Activated T-cell treated with anti-CD3 and anti-CD28 coated beads, Interleukin-2, amount 50 U/mL, for 72 hours (primary cell): ENCODE results near the gene WDR5. TPM values are rescaled to one million over a fixed set of nuclear protein-coding genes. Genes with fewer than 3 reads are reported as not detected.

Source experiments
- ATAC-seq, 2 donors: fragments of 150-1000 bp; cut with Tn5 transposase; replicated peaks in 1 of 2; 2 replicates each; pipeline ENCODE4 v1.10.0; 2021; ENCODE audit warnings: moderate library complexity in 2 of 2, mild to moderate bottlenecking in 1 of 2
- DNase-seq, 2 donors: peaks; one replicate each; pipeline ENCODE4 v3.0.0; 2021 to 2022; ENCODE audit warnings: mixed read lengths in 1 of 2
- H3K27ac Mint-ChIP-seq: one replicate; pipeline ENCODE4 v1.8.0; 2022; ENCODE audit warnings: mild to moderate bottlenecking, moderate library complexity, mixed read lengths
- H3K27me3 Mint-ChIP-seq: one replicate; pipeline ENCODE4 v1.8.0; 2022; ENCODE audit warnings: low read depth, mixed read lengths
- H3K36me3 Mint-ChIP-seq, 2 donors: one replicate each; pipeline ENCODE4 v1.8.0; 2022; ENCODE audit warnings: mixed read lengths in 2 of 2, mild to moderate bottlenecking in 1 of 2; ENCODE audit not compliant: insufficient read depth in 2 of 2
- H3K4me1 Mint-ChIP-seq: one replicate; pipeline ENCODE4 v1.8.0; 2022; ENCODE audit warnings: low read depth, mixed read lengths
- H3K4me3 Mint-ChIP-seq, 2 donors: one replicate each; pipeline ENCODE4 v1.8.0; 2022; ENCODE audit warnings: mild to moderate bottlenecking in 2 of 2, mixed read lengths in 2 of 2, moderate library complexity in 2 of 2
- H3K9me3 Mint-ChIP-seq, 2 donors: one replicate each; pipeline ENCODE4 v1.8.0; 2022; ENCODE audit warnings: mixed read lengths in 2 of 2
- total RNA-seq, 2 donors: library from RNA; stranded (reverse); gene quantifications; one replicate each; pipeline ENCODE4 v1.2.3, GENCODE V29; 2022

Gene WDR5
- total RNA-seq, 2 donors from 2014 or later: 31.7 to 40.0 TPM

GRCh38 chr9:134166374-134166773, 30.5 kb downstream of the WDR5 start:
- Mint-ChIP-seq H3K36me3 (peaks cover 2 to 4% of the 10 kb centered on the region in 2 donors), H3K27me3 (no peaks in the 10 kb centered on the region), H3K4me1 (peaks cover 13% of the 10 kb centered on the region), H3K9me3 (peaks cover 0 to 2% of the 10 kb centered on the region in 2 donors), H3K4me3 (no peak overlapping the region), H3K27ac (no peak overlapping the region)
- DNase-seq (no peak), ATAC-seq (no peak)

DNA sequence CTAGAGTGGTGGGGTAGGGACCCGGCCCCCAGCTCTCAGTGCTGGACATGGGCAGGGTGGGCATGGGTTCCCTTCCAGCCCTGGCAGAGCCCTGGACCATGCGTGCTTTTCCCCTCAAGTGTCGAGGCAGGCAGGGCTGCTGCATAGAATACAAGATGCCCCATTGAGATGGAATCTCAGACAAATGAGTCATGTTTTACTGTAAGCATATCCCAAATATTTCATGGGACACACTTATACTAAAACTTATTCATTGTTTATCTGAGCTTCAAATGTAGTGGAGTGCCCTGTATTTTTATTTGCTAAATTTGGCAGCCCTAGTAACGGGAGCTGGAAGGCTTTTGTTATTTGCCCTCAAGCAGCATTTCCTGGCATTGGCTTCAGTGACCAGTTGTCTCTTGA, 31.6 kb downstream of the WDR5 start:
- Mint-ChIP-seq H3K36me3 (peaks cover 2 to 3% of the 10 kb centered on the region in 2 donors), H3K4me3 (no peak overlapping the region), H3K27ac (no peak overlapping the region), H3K9me3 (peaks cover 0 to 2% of the 10 kb centered on the region in 2 donors), H3K27me3 (no peaks in the 10 kb centered on the region), H3K4me1 (peaks cover 13% of the 10 kb centered on the region)
- no peak for DNase-seq
- ATAC-seq: no peak

- ATAC-seq: no peak
- no peaks in the 10 kb centered on the region for H3K27me3 Mint-ChIP-seq
- no peak for DNase-seq
- no peaks in the 10 kb centered on the region for H3K36me3 Mint-ChIP-seq
- H3K4me3 Mint-ChIP-seq: no peak overlapping the region
- H3K4me1 Mint-ChIP-seq: peaks cover 13% of the 10 kb centered on the region
- no peak overlapping the region for H3K27ac Mint-ChIP-seq
- no peaks in the 10 kb centered on the region for H3K9me3 Mint-ChIP-seq
Observed at GRCh38 chr9:134168757-134169550, 33.1 kb downstream of the WDR5 start.

DNA sequence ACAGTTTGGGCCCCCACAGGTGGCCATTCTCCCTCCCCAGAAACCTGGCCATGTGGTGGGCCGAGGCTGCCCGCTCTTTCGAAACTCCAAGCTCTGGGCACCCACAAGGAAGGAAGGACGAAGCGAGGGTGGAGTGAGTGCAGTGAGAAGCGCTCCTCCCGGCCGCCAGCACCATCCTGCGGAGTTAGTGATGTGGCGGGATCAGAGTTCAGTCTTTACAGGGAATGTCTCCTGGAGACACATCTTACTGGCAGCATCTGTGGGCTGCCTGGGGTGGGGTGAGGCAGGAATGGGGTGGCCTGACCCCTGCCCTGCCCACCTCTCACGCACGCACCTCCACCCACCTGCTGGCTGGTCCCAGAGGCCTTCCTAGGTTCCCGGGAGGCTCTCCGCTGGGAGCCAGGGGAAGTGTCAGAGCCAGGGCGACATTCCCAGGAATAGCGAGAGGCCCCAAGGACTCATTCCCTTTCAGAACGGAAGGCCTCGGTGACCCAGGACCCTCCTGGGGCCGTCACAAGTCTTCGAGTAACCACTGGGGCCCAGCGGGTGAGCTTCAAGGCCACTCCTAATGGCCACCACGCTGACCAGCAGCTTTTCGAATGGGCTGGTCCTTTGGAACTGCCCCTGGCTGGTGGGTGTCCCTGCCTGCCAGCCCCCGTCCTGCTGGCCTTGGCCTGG, 34.0 kb downstream of the WDR5 start:
- peaks cover 13% of the 10 kb centered on the region for H3K4me1 Mint-ChIP-seq
- ATAC-seq: no peak
- H3K36me3 Mint-ChIP-seq: no peaks in the 10 kb centered on the region
- H3K27me3 Mint-ChIP-seq: no peaks in the 10 kb centered on the region
- no peak for DNase-seq
- H3K27ac Mint-ChIP-seq: no peak overlapping the region
- no peak overlapping the region for H3K4me3 Mint-ChIP-seq
- no peaks in the 10 kb centered on the region for H3K9me3 Mint-ChIP-seq

- Mint-ChIP-seq H3K27me3 (no peaks in the 10 kb centered on the region), H3K27ac (no peak overlapping the region), H3K9me3 (no peaks in the 10 kb centered on the region), H3K4me3 (no peak overlapping the region), H3K4me1 (peaks cover 8% of the 10 kb centered on the region), H3K36me3 (no peaks in the 10 kb centered on the region)
- DNase-seq (no peak), ATAC-seq (no peak)
Observed at GRCh38 chr9:134170532-134171315, 34.8 kb downstream of the WDR5 start.

- H3K4me3 Mint-ChIP-seq: no peak overlapping the region
- no peaks in the 10 kb centered on the region for H3K27me3 Mint-ChIP-seq
- no peak overlapping the region for H3K27ac Mint-ChIP-seq
- H3K4me1 Mint-ChIP-seq: peaks cover under 1% of the 10 kb centered on the region
- H3K9me3 Mint-ChIP-seq: no peaks in the 10 kb centered on the region
- H3K36me3 Mint-ChIP-seq: no peaks in the 10 kb centered on the region
- no peak for DNase-seq
- no peak for ATAC-seq
Observed at GRCh38 chr9:134171316-134172197, 35.7 kb downstream of the WDR5 start.

GRCh38 chr9:134172198-134173126, 36.6 kb downstream of the WDR5 start:
- H3K27me3 Mint-ChIP-seq: no peaks in the 10 kb centered on the region
- H3K27ac Mint-ChIP-seq: no peak overlapping the region
- H3K4me3 Mint-ChIP-seq: no peak overlapping the region
- ATAC-seq (no peak), DNase-seq (no peak)
- H3K4me1 Mint-ChIP-seq: no peaks in the 10 kb centered on the region
- no peaks in the 10 kb centered on the region for H3K36me3 Mint-ChIP-seq
- no peaks in the 10 kb centered on the region for H3K9me3 Mint-ChIP-seq

DNA sequence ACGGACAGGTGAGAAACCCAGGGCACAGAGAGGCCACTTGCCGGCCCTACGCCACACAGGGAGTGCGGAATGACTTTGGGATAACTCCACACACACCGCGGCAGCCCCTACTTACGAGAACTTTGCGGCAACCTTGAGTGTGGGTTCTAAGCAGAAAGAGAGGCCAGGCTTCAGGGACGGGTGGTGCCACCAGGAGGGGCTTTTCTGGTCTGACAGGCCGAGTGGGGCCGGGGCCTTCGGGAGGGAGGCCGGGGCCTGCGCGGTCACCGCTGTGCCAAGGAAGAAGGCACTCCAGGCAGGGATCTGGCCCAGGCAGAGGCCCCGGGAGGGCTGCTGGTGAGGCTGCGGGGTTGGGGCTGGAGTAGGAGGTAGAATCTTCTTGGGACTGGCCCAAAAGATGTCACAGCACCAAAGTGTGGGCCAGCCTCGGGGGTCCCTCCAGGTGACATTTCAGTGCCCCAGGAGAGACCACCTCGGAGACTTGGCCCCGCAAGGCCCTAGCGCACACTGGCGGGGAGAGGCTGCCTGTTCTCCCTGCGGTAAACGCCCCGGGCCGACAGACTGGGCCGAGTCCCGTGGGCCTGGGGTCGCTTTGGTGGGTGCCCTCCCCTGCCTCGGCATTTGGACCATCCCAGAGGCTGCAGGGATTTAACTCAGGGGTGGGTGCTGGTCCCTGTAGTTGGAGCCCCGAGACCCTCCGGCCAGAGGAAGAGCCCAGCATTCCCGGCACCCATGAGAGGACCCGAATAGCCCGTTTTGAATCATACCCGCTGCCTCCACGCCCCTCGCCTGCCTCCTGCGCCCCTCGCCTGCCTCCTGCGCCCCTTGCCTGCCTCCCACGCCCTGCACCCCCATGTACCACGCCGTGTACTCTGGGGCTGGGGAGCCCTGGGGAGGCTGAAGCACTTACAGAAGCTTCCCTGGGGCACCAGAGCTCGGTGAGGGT, 37.5 kb downstream of the WDR5 start:
- no peak for ATAC-seq
- no peak for DNase-seq
- no peaks in the 10 kb centered on the region for H3K9me3 Mint-ChIP-seq
- no peak overlapping the region for H3K4me3 Mint-ChIP-seq
- H3K36me3 Mint-ChIP-seq: no peaks in the 10 kb centered on the region
- no peak overlapping the region for H3K27ac Mint-ChIP-seq
- H3K27me3 Mint-ChIP-seq: no peaks in the 10 kb centered on the region
- no peaks in the 10 kb centered on the region for H3K4me1 Mint-ChIP-seq

- DNase-seq (no peak), ATAC-seq (no peak)
- Mint-ChIP-seq H3K27ac (no peak overlapping the region), H3K4me3 (no peak overlapping the region), H3K4me1 (no peaks in the 10 kb centered on the region), H3K9me3 (no peaks in the 10 kb centered on the region), H3K36me3 (no peaks in the 10 kb centered on the region), H3K27me3 (no peaks in the 10 kb centered on the region)
Observed at GRCh38 chr9:134174073-134174449, 38.2 kb downstream of the WDR5 start.

DNA sequence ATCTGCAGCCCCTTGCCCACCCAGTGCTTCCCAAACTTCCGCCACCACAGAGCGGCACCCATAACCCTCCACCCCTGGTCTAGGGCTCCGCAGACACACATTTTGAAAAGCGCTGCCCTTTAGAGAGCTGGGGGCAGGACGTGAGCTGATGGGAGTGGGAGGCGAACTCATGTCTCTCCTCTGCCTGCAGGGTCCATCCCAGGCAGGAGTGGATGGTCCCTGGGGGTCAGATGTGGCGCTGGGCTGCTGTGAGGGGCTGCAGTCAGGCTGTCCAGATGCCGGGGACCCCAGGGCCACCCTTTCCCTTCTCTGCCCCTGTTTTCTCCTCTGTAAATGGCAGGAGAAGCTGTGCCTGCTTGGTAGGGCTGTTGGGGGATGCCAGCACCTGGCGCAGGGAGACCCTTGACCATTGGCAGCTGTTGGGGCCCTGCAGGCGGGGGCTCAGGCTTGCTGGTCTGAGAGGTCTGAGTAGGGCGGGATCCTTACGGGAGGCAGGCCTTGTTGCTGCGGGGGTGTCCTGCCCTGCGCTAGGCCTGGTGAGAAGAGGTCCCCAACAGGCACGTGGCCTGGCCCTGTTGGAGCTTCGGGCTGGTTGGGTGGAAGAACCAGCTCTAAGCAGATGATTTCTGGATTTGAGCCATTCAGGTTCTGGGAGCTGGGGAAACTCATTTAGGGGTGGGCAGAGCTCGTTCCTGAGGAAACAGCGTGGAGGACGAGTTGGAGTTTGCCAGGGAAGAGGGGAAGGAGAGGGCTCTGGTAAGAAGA, 38.8 kb downstream of the WDR5 start:
- H3K27ac Mint-ChIP-seq: no peak overlapping the region
- no peaks in the 10 kb centered on the region for H3K27me3 Mint-ChIP-seq
- no peak overlapping the region for H3K4me3 Mint-ChIP-seq
- no peaks in the 10 kb centered on the region for H3K4me1 Mint-ChIP-seq
- ATAC-seq (no peak), DNase-seq (no peak)
- H3K9me3 Mint-ChIP-seq: no peaks in the 10 kb centered on the region
- no peaks in the 10 kb centered on the region for H3K36me3 Mint-ChIP-seq
